ENCODE measurements around the gene RAVER1.
A peak's percentile ranks its signal among the peaks of the same experiment; 100 is the strongest.
"Not testable (repeated sequence)": the region's sequence is repeated elsewhere in the genome, so short reads cannot be mapped to it uniquely, and the experiment has no call there.

The RAVER1 gene

GRCh38 chr19:10289836-10290356, 43.4 kb downstream of the RAVER1 start, which contains the start of gene ICAM5:
Gene ICAM5 (plus strand): TSS chr19:10289952. CDS start chr19:10290044, 92 bp downstream.
- peak; percentile 48 for DNase-seq

DNA sequence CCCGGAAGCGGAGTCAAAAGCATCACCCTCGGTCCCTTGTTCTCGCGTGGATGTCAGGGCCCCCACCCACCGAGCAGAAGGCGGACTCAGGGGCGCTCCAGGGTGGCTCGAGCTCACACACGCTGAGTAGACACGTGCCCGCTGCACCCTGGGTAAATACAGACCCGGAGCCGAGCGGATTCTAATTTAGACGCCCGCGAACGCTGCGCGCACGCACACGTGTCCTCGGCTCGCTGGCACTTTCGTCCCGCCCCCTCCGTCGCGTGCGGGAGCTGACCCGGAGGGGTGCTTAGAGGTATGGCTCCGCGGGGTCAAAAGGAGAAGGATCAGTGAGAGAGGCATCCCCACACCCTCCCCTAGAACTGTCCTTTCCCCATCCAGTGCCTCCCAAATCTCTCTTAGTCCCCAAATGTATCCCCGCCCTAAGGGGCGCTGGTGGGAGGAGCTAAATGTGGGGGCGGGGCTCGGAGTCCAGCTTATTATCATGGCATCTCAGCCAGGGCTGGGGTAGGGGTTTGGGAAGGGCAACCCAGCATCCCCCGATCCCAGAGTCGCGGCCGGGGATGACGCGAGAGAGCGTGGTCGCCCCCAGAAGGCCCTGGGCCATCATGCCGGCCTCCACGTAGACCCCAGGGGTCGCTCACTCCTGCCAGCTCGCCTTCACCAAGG, 44.0 kb downstream of the RAVER1 start:
- peak; percentile 75 for DNase-seq

DNA sequence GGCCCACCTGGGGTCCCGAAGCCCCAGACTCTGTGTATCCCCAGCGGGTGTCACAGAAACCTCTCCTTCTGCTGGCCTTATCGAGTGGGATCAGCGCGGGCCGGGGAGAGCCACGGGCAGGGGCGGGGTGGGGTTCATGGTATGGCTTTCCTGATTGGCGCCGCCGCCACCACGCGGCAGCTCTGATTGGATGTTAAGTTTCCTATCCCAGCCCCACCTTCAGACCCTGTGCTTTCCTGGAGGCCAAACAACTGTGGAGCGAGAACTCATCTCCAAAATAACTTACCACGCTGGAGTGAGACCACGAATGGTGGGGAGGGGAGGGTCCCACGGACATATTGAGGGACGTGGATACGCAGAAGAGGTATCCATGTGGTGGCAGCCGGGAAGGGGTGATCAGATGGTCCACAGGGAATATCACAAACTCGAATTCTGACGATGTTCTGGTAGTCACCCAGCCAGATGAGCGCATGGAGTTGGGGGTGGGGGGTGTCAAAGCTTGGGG, 44.6 kb downstream of the RAVER1 start:
- peak; percentile 67 for DNase-seq

- peak; percentile 82 for DNase-seq
Measured at GRCh38 chr19:10286803-10287737, 46.3 kb downstream of the RAVER1 start, which contains the start of gene ICAM4. Gene ICAM4 (plus strand): TSS chr19:10286955. CDS start chr19:10287013, 58 bp downstream.

- DNase-seq: no peak
Measured at GRCh38 chr19:10285393-10285792, 47.9 kb downstream of the RAVER1 start.

DNA sequence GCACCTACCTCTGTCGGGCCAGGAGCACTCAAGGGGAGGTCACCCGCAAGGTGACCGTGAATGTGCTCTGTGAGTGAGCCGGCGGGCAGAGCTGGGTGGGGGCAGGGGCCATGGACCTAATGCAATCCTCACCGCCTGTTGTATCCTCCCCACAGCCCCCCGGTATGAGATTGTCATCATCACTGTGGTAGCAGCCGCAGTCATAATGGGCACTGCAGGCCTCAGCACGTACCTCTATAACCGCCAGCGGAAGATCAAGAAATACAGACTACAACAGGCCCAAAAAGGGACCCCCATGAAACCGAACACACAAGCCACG, 48.4 kb downstream of the RAVER1 start:
- DNase-seq: no peak

DNA sequence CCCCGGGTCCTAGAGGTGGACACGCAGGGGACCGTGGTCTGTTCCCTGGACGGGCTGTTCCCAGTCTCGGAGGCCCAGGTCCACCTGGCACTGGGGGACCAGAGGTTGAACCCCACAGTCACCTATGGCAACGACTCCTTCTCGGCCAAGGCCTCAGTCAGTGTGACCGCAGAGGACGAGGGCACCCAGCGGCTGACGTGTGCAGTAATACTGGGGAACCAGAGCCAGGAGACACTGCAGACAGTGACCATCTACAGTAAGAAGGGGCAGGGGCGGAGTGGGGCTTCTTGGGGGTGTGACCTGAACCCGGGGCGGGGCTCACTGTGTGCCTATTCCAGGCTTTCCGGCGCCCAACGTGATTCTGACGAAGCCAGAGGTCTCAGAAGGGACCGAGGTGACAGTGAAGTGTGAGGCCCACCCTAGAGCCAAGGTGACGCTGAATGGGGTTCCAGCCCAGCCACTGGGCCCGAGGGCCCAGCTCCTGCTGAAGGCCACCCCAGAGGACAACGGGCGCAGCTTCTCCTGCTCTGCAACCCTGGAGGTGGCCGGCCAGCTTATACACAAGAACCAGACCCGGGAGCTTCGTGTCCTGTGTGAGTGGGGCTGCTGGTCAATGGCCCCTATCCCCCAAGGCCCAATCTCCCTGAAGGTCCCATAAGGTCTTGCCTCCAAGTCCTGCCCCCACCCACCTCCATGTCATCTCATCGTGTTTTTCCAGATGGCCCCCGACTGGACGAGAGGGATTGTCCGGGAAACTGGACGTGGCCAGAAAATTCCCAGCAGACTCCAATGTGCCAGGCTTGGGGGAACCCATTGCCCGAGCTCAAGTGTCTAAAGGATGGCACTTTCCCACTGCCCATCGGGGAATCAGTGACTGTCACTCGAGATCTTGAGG, 49.0 kb downstream of the RAVER1 start:
- DNase-seq: no peak

DNA sequence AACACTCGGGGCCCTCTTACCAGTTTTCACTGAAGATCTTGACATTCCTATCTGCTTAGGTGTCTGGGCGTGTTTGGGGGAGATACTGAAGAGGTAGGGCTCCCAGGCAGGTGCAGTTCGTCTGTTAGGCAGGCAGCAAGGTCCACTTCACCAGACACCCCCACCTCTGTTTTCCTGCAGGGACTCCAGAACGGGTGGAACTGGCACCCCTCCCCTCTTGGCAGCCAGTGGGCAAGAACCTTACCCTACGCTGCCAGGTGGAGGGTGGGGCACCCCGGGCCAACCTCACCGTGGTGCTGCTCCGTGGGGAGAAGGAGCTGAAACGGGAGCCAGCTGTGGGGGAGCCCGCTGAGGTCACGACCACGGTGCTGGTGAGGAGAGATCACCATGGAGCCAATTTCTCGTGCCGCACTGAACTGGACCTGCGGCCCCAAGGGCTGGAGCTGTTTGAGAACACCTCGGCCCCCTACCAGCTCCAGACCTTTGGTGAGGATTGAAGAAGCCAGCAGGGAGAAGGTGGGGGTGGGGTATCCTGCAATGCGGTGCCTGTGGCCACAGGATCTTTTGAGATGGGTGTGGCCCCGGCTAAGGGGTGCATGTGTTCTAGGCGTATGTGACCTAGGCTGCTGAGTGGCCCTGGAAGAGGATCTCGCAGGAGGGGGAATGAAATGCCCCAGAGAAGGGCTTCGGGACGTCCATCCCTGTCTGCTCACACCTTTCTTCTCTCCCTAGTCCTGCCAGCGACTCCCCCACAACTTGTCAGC, 49.8 kb downstream of the RAVER1 start:
- DNase-seq: no peak

DNA sequence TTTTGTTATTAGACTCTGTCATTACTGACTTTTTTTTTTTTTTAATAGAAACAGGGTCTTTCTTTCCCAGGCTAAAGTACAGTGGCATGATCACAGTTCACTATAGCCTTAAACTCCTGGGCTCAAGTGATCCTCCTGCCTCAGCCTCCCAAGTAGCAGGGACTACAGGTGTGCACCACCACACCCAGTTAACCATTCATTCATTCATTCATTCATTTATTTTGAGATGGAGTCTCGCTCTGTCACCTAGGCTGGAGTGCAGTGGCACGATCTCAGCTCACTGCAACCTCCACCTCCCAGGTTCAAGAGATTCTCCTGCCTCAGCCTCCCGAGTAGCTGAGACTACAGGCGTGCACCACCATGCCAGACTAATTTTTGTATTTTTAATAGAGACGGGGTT, 51.3 kb downstream of the RAVER1 start:
- not testable (repeated sequence) for DNase-seq

- no peak for DNase-seq
Measured at GRCh38 chr19:10279737-10280442, 53.4 kb downstream of the RAVER1 start.

DNA sequence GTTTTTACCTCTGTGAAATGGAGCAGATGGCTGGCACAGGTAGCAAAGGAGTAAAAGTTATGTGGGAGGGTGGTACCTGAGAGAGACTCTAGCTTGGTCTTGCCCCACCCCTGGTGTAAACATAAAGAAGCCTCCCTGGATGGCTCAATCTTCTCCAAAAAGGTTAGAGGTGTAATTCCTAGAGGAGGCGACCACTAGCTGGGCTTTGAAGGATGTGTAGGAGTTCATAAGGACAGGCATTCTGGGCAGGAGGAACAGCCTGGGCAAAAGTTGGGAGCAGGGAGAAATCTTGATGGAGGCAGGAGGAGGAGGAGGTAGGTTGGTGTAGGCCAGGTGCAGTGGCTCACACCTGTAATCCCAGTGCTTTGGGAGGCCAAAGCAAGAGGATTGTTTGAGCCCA, 54.4 kb downstream of the RAVER1 start:
- DNase-seq: no peak

GRCh38 chr19:10277795-10278589, 55.3 kb downstream of the RAVER1 start:
- no peak for DNase-seq

GRCh38 chr19:10274589-10274988, 58.7 kb downstream of the RAVER1 start:
- no peak for DNase-seq

- peak; percentile 90 for DNase-seq
Measured at GRCh38 chr19:10271543-10272086, 61.7 kb downstream of the RAVER1 start.

DNA sequence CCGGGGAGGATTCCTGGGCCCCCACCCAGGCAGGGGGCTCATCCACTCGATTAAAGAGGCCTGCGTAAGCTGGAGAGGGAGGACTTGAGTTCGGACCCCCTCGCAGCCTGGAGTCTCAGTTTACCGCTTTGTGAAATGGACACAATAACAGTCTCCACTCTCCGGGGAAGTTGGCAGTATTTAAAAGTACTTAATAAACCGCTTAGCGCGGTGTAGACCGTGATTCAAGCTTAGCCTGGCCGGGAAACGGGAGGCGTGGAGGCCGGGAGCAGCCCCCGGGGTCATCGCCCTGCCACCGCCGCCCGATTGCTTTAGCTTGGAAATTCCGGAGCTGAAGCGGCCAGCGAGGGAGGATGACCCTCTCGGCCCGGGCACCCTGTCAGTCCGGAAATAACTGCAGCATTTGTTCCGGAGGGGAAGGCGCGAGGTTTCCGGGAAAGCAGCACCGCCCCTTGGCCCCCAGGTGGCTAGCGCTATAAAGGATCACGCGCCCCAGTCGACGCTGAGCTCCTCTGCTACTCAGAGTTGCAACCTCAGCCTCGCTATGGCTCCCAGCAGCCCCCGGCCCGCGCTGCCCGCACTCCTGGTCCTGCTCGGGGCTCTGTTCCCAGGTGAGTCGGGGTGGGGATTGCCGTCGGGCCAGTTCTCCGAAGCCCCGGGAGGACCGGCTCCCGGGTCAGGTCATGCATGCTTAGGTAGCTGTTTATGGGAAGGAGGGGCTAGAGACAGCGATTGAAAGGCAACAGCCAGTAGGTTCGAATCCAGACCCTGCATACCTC, 62.5 kb downstream of the RAVER1 start, which contains the start of gene ICAM1:
Gene ICAM1, plus strand, starts transcription at position 505 of the 779 bp plus-strand sequence. Its CDS starts 40 bp downstream, at position 545.
- DNase-seq: peak; percentile 99

GRCh38 chr19:10270180-10270615, 63.1 kb downstream of the RAVER1 start:
- DNase-seq: peak; percentile 98

DNA sequence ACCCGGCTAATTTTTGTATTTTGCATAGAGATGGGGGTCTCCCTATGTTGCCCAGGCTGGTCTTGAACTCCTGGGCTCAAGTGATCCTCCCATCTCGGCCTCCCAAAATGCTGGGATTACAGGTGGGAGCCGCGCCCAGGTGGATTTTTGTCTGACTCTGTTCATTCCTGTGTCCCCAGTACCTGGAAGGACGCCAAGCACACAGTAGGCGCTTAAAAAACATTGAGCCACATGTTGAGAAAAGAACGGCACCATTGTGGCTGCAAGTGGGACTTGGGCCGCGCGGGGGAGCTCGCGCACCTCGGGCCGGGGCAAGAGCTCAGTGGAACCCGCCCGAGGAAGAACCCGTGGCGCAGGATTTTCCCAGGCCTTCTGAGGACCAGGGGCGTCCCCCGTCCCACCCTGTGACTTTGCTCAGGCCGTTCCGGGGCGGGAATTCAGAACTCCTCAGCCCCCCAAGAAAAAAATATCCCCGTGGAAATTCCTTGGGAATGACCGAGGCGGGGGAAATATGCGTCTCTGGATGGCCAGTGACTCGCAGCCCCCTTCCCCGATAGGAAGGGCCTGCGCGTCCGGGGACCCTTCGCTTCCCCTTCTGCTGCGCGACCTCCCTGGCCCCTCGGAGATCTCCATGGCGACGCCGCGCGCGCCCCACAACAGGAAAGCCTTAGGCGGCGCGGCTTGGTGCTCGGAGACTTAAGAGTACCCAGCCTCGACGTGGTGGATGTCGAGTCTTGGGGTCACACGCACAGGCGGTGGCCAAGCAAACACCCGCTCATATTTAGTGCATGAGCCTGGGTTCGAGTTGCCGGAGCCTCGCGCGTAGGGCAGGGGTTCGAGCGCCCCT, 63.8 kb downstream of the RAVER1 start:
- DNase-seq: peak; percentile 98

DNA sequence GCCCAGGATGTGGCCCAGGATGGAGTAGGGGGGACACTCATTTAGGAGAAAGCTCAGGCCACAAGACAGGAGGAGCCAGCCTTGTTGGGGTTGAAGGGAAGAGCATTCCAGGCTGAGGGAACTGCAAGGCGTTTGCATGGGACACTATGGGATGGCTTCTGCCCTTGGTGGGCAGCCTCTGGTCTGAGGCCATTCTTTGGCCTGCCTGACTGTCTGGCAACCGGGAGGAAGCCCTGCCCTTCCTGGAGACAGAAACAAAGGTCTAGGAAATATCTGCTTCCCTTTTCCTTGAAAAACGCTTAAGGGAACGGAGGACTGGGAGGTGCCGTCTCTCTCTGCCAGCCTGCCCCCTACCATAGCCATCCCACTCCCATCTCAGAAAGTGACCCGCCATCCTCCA, 65.3 kb downstream of the RAVER1 start:
- DNase-seq: peak; percentile 28

All from suppressor macrophage treated with lipopolysaccharide for 4 hours (primary cell).